H1 (cell line): ENCODE measurements around the gene RPN2. TPM values are rescaled to one million over a fixed set of nuclear protein-coding genes. Genes with fewer than 3 reads are reported as not detected.

ENCODE experiments used
- CTCF ChIA-PET: fragments of 300-600 bp; sonication (Branson Sonifier 250); formaldehyde crosslinking; loops from one replicate; lab custom pipeline; 2021; ENCODE audit not compliant: partially characterized antibody; lab: Charles Lee
- POLR2A ChIA-PET: fragments of 300-600 bp; sonication (Branson Sonifier 250); formaldehyde crosslinking; loops from one replicate; lab custom pipeline; 2021; ENCODE audit warnings: inconsistent platforms; ENCODE audit not compliant: partially characterized antibody; lab: Charles Lee
- DNase-seq, 2 experiments: peaks; one replicate each; pipeline versions ENCODE4 v3.0.0 to v3.0.0-alpha.2; 2010 to 2022; ENCODE audit warnings: low spot score in 2 of 2, low read depth in 1 of 2, mixed read lengths in 1 of 2
- FAIRE-seq: peaks from 2 replicates; lab custom pipeline; 2011; peaks lifted over from hg19 to GRCh38; lab: Jason Lieb, UNC
- H2AFZ ChIP-seq: 2 replicates; pipeline ENCODE4 v1.8.1; 2012; ENCODE audit warnings: low read length, inconsistent platforms
- H2AK5ac ChIP-seq: 2 replicates; pipeline ENCODE4 v1.6.1; 2013; ENCODE audit warnings: low read depth, low read length
- H2BK120ac ChIP-seq: replicated peaks from 2 replicates; pipeline ENCODE3; 2013; ENCODE audit warnings: low read depth, low read length, inconsistent platforms
- H2BK12ac ChIP-seq: 2 replicates; pipeline ENCODE4 v1.6.1; 2013; ENCODE audit warnings: low read depth, low read length
- H2BK15ac ChIP-seq: 2 replicates; pipeline ENCODE4 v1.6.1; 2013; ENCODE audit warnings: low read length
- H2BK20ac ChIP-seq: 2 replicates; pipeline ENCODE4 v1.6.1; 2013; ENCODE audit warnings: low read length
- H2BK5ac ChIP-seq: 2 replicates; pipeline ENCODE4 v1.6.1; 2013; ENCODE audit warnings: low read depth, low read length
- H3K14ac ChIP-seq: 2 replicates; pipeline ENCODE4 v1.6.1; 2013; ENCODE audit warnings: inconsistent platforms; ENCODE audit not compliant: insufficient read length
- H3K18ac ChIP-seq: 2 replicates; pipeline ENCODE4 v1.6.1; 2013; ENCODE audit warnings: low read length; ENCODE audit errors: extremely low read depth
- H3K23ac ChIP-seq: 2 replicates; pipeline ENCODE4 v1.6.1; 2013; ENCODE audit warnings: inconsistent platforms; ENCODE audit not compliant: insufficient read length
- H3K23me2 ChIP-seq: 2 replicates; pipeline ENCODE4 v1.6.1; 2013; ENCODE audit warnings: low read depth, low read length
- H3K27ac ChIP-seq: 2 replicates; pipeline ENCODE4 v1.6.1; 2011; ENCODE audit warnings: low read depth, low read length, inconsistent platforms
- H3K27me3 ChIP-seq, 4 experiments: replicated peaks in 1 of 4; 1 replicate in 1 of 4; 2 replicates in 3 of 4; pipeline versions ENCODE4 v1.6.1 to v1.8.1; 2011 to 2013; ENCODE audit warnings: low read length in 3 of 4, mild to moderate bottlenecking in 3 of 4, inconsistent platforms in 2 of 4, mixed read lengths in 2 of 4, moderate library complexity in 1 of 4; ENCODE audit not compliant: control insufficient read depth in 3 of 4, insufficient read depth in 3 of 4; ENCODE audit errors: extremely low read depth in 1 of 4
- H3K36me3 ChIP-seq, 4 experiments: 2 replicates each; pipeline versions ENCODE4 v1.6.1 to v1.8.1; 2011 to 2013; ENCODE audit warnings: mild to moderate bottlenecking in 4 of 4, low read length in 3 of 4, moderate library complexity in 2 of 4, control low read depth in 1 of 4, inconsistent platforms in 1 of 4; ENCODE audit not compliant: insufficient read depth in 4 of 4, control insufficient read depth in 2 of 4
- H3K4ac ChIP-seq: replicated peaks from 2 replicates; pipeline ENCODE3; 2013; ENCODE audit warnings: low read length, low read depth, mixed read lengths, inconsistent platforms; ENCODE audit not compliant: insufficient read length
- H3K4me1 ChIP-seq, 4 experiments: replicated peaks in 1 of 4; 1 replicate in 1 of 4; 2 replicates in 3 of 4; pipeline versions ENCODE4 v1.6.1 to v1.8.1; 2011 to 2013; ENCODE audit warnings: low read length in 3 of 4, inconsistent platforms in 2 of 4, mixed read lengths in 1 of 4; ENCODE audit not compliant: insufficient read depth in 4 of 4, control insufficient read depth in 3 of 4
- H3K4me2 ChIP-seq, 2 experiments: 2 replicates each; pipeline versions ENCODE4 v1.6.1 to v1.8.1; 2011 to 2013; ENCODE audit warnings: low read depth in 2 of 2, low read length in 2 of 2, control low read depth in 1 of 2, inconsistent platforms in 1 of 2, mild to moderate bottlenecking in 1 of 2; ENCODE audit not compliant: insufficient read depth in 1 of 2
- H3K4me3 ChIP-seq, 4 experiments: fragments of 200-600, 300-600 bp in 1 of 4; sonication (generic), shearing (Covaris generic), sonication (Bioruptor Twin) in 1 of 4; 2 replicates each; pipeline versions ENCODE4 v1.5.1 to v1.8.1; 2011 to 2016; ENCODE audit warnings: low read length in 4 of 4, low read depth in 3 of 4, control low read depth in 2 of 4, inconsistent platforms in 2 of 4, mild to moderate bottlenecking in 2 of 4, mixed read lengths in 1 of 4, moderate library complexity in 1 of 4; ENCODE audit not compliant: insufficient read depth in 2 of 4; ENCODE audit errors: extremely low read depth in 1 of 4
- H3K56ac ChIP-seq: replicated peaks from 2 replicates; pipeline ENCODE3; 2013; ENCODE audit warnings: low read depth, mild to moderate bottlenecking, mixed read lengths, low read length, inconsistent platforms; ENCODE audit not compliant: insufficient read length
- H3K79me1 ChIP-seq: 2 replicates; pipeline ENCODE4 v1.6.1; 2013; ENCODE audit warnings: low read depth, low read length, control low read depth
- H3K79me2 ChIP-seq, 2 experiments: 2 replicates each; pipeline versions ENCODE4 v1.6.1 to v1.8.1; 2012 to 2013; ENCODE audit warnings: low read length in 2 of 2, mild to moderate bottlenecking in 2 of 2, inconsistent platforms in 1 of 2; ENCODE audit not compliant: insufficient read depth in 2 of 2, control insufficient read depth in 1 of 2
- H3K9ac ChIP-seq, 4 experiments: replicated peaks in 1 of 4; 1 replicate in 1 of 4; 2 replicates in 3 of 4; pipeline versions ENCODE4 v1.6.1 to v1.8.1; 2011 to 2013; ENCODE audit warnings: low read depth in 3 of 4, low read length in 3 of 4, control low read depth in 2 of 4, mild to moderate bottlenecking in 2 of 4, moderate library complexity in 2 of 4, inconsistent platforms in 1 of 4; ENCODE audit errors: extremely low read depth in 1 of 4
- H3K9me3 ChIP-seq, 2 experiments: 2 replicates each; pipeline versions ENCODE4 v1.6.1 to v1.8.1; 2012 to 2013; ENCODE audit warnings: mild to moderate bottlenecking in 2 of 2, moderate library complexity in 2 of 2, control low read depth in 1 of 2, inconsistent platforms in 1 of 2, low read depth in 1 of 2, low read length in 1 of 2, mixed read lengths in 1 of 2; ENCODE audit not compliant: insufficient read depth in 2 of 2
- H4K20me1 ChIP-seq, 2 experiments: replicated peaks in 1 of 2; 2 replicates each; pipeline versions ENCODE3 to v1.8.1; 2011 to 2013; ENCODE audit warnings: inconsistent platforms in 2 of 2, low read length in 2 of 2, mild to moderate bottlenecking in 1 of 2; ENCODE audit not compliant: insufficient read depth in 2 of 2, control insufficient read depth in 1 of 2
- H4K5ac ChIP-seq: 2 replicates; pipeline ENCODE4 v1.6.1; 2013; ENCODE audit warnings: low read length, low read depth, mixed read lengths, inconsistent platforms; ENCODE audit not compliant: insufficient read length
- H4K8ac ChIP-seq: 2 replicates; pipeline ENCODE4 v1.8.0; 2013; ENCODE audit warnings: mild to moderate bottlenecking, moderate library complexity, low read length, inconsistent platforms; ENCODE audit not compliant: insufficient read depth; ENCODE audit errors: extremely low read depth
- H4K91ac ChIP-seq: replicated peaks from 2 replicates; pipeline ENCODE3; 2013; ENCODE audit warnings: low read length, mixed read lengths, inconsistent platforms; ENCODE audit not compliant: insufficient read length
- CBX5 ChIP-seq: fragments of 300-800, 300-1000 bp; sonication (generic); IDR thresholded peaks from 2 replicates; pipeline ENCODE4 v1.7.1; 2016; ENCODE audit warnings: antibody characterized with exemption, low read length, low read depth
- CEBPB ChIP-seq: IDR thresholded peaks from 2 replicates; pipeline ENCODE4 v1.6.1; 2012; ENCODE audit warnings: low read depth, low read length
- CHD2 ChIP-seq: IDR thresholded peaks from 2 replicates; pipeline ENCODE4 v1.6.1; 2012; ENCODE audit warnings: low read length, improper control_type of control experiment
- FOSL1 ChIP-seq: IDR thresholded peaks from 2 replicates; pipeline ENCODE4 v1.6.1; 2011; ENCODE audit warnings: mild to moderate bottlenecking, low read depth, low read length, moderate library complexity; ENCODE audit not compliant: insufficient read depth
- RBBP5 ChIP-seq: IDR thresholded peaks from 2 replicates; pipeline ENCODE4 v1.7.1; 2012; ENCODE audit warnings: low read depth, mild to moderate bottlenecking, inconsistent platforms, low read length, moderate library complexity, borderline replicate concordance
- RXRA ChIP-seq: IDR thresholded peaks from 2 replicates; pipeline ENCODE4 v1.6.1; 2011; ENCODE audit warnings: low read depth, mild to moderate bottlenecking, low read length, moderate library complexity; ENCODE audit not compliant: insufficient read depth
- TEAD4 ChIP-seq: IDR thresholded peaks from 2 replicates; pipeline ENCODE4 v1.6.1; 2012; ENCODE audit warnings: low read depth, low read length, inconsistent platforms, mixed read lengths
- WGBS, 2 experiments: shearing (Covaris generic) in 1 of 2; methylation state at CpG; one replicate each; pipeline versions ENCODE4 v1.1.6 to v1.1.7; 2013 to 2015; ENCODE audit warnings: low lambda C conversion rate in 2 of 2, mixed read lengths in 2 of 2, inconsistent platforms in 1 of 2, low coverage in 1 of 2, missing lambda C conversion rate in 1 of 2; ENCODE audit not compliant: insufficient replicate concordance in 2 of 2, insufficient coverage in 1 of 2, insufficient read length in 1 of 2; ENCODE audit errors: extremely low coverage in 1 of 2, missing lambda C conversion rate in 1 of 2; 5-methylcytosine and 5-hydroxymethylcytosine counted together
- polyA plus RNA-seq, 7 experiments: library from polyadenylated mRNA; depleted of rRNA in 3 of 7; stranded (reverse) in 5 of 7; unstranded in 2 of 7; fragments of >200 nt in 5 of 7; fragments of 200-250 nt in 2 of 7; gene quantifications; 1 replicate in 5 of 7; 2 replicates in 1 of 7; 4 replicates in 1 of 7; pipeline versions ENCODE4 v1.2.1 to v1.2.3, GENCODE V29; 2011 to 2013; ENCODE audit warnings: missing spikeins in 2 of 7, mixed read lengths in 2 of 7
- total RNA-seq: library from RNA; stranded (reverse); fragmentation: NEBNext Ultra II Directional; extraction: Animal tissue kit (Norgen Biotek cat#: 25700); gene quantifications from 2 replicates; pipeline ENCODE4 v1.2.1, GENCODE V29; 2021
- TF ChIP-seq, protein P1 (sequence below): IDR thresholded peaks from 2 replicates; pipeline ENCODE4 v1.6.1; 2012; ENCODE audit warnings: inconsistent platforms
- TF ChIP-seq, protein P2 (sequence below): IDR thresholded peaks from 2 replicates; pipeline ENCODE4 v1.6.1; 2011; ENCODE audit warnings: low read length, improper control_type of control experiment

The RPN2 gene
- total and polyA plus RNA-seq, 2 of the 8 experiments (the other 6 are each of a cell fraction or from before 2014, with no cell fraction given), result 236 to 379 TPM

DNA sequence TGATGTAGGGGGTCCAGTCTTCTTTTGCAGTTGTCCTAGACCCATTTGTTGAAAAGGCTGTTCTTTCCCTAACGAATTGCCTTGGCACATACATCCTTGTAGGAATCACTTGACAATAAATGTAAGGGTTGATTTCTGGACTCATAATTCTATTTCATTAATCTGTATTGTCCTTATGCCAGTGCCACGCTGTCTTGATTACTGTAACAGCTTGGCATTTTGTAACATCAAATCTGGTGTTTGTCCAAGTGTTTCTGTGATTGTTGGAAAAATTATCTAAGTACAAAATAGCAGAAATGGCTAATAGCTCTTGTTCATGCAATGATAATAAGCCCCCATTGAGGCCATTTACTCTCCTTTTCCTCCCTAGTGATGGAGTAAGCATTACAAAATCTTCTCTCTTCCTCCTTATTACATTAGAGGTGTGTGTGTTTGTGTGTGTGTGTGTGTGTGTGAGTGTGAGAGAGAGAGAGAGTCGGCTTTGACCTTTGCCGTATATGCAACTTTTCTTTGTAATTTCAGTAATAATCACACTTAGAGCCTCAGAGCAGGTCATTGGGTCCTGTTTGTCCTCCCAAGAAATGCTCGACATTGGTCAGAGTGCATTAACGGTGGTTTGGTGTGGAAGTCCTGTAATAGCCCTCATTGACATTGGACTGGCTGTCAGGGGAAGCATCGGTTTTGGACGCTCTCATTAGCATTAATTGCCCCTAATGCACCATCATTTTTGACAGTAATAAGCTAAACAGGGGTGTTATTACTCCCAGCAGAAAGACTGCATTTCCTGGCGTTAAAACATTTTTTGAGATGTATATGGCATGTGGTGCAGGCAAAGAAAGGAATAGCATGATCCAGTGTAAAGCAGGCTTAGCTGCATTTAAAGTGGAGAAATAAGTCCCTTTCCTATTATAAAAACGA lies 40.9 kb downstream of the RPN2 start:
- Histone ChIP-seq H3K9me3 (no peaks in the 10 kb centered on the region), H3K79me1 (peaks cover 2% of the 10 kb centered on the region), H3K4ac (no peak overlapping the region), H3K27ac (no peak overlapping the region), H4K91ac (no peak overlapping the region), H2BK120ac (no peak overlapping the region), H2BK15ac (no peak overlapping the region), H3K14ac (no peak overlapping the region), H3K4me1 (peaks cover 0 to 6% (median 0%) of the 10 kb centered on the region in 4 experiments; a peak in 3 of 7 replicates), H2AFZ (no peak overlapping the region), H3K18ac (no peak overlapping the region), H2BK12ac (no peak overlapping the region), H3K4me2 (no peak overlapping the region), H3K27me3 (no peaks in the 10 kb centered on the region; a peak in 1 of 7 replicates), H4K8ac (no peak overlapping the region), H2BK20ac (no peak overlapping the region), H3K9ac (no peak overlapping the region; a peak in 1 of 7 replicates), H2BK5ac (no peak overlapping the region), H3K4me3 (no peak overlapping the region), H2AK5ac (no peak overlapping the region), H4K20me1 (peaks cover 2 to 3% of the 10 kb centered on the region in 2 experiments), H3K23me2 (no peaks in the 10 kb centered on the region), H3K36me3 (peaks cover 8 to 64% (median 26%) of the 10 kb centered on the region in 4 experiments), H3K56ac (no peak overlapping the region), H4K5ac (no peak overlapping the region), H3K79me2 (peaks cover 0 to 16% of the 10 kb centered on the region in 2 experiments; a peak in 3 of 4 replicates), H3K23ac (no peak overlapping the region)
- CTCF ChIA-PET, result interaction anchor here (0.6 to 1.6 kb wide), 6 partner anchors 17 to 554 kb away, joined by 3 to 6 read pairs (median 4); no protein-coding TSS in a partner anchor
- POLR2A ChIA-PET, result interaction anchor here (1.1 to 2.7 kb wide), 5 partner anchors 10 to 41 kb away, joined by 3 to 17 read pairs (median 8); partner anchors contain the start of genes MROH8 and RPN2
- DNase-seq (no peak), FAIRE-seq (no peak)
- WGBS, 2 experiments, result 91% methylated on average over 10 of the region's 10 CpGs; no CpG with 5 or more reads in 1 of the 2 experiments
- TF ChIP-seq RBBP5 (no peak), CBX5 (no peak), CEBPB (no peak), CHD2 (no peak), TEAD4 (no peak), RXRA (no peak), FOSL1 (no peak)
- TF ChIP-seq, protein P1, sequence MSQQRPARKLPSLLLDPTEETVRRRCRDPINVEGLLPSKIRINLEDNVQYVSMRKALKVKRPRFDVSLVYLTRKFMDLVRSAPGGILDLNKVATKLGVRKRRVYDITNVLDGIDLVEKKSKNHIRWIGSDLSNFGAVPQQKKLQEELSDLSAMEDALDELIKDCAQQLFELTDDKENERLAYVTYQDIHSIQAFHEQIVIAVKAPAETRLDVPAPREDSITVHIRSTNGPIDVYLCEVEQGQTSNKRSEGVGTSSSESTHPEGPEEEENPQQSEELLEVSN, result no peak
- TF ChIP-seq, protein P2, sequence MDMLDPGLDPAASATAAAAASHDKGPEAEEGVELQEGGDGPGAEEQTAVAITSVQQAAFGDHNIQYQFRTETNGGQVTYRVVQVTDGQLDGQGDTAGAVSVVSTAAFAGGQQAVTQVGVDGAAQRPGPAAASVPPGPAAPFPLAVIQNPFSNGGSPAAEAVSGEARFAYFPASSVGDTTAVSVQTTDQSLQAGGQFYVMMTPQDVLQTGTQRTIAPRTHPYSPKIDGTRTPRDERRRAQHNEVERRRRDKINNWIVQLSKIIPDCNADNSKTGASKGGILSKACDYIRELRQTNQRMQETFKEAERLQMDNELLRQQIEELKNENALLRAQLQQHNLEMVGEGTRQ, result no peak
